A673 (cell line): ENCODE results near the gene SPTBN2.

Experiments
- EZH2 ChIP-seq: fragments of 200-600 bp; sonication (generic); IDR thresholded peaks from 2 replicates; pipeline ENCODE4 v1.6.1; 2017; ENCODE audit warnings: borderline replicate concordance, low read depth, mild to moderate bottlenecking, mixed read lengths, antibody characterized with exemption, low read length; ENCODE audit not compliant: poor library complexity, severe bottlenecking
- TF ChIP-seq, protein P1 (sequence below): fragments of 300-800, 200-600 bp; sonication (generic); conservative IDR thresholded peaks from 2 replicates; pipeline ENCODE4 v1.5.1; 2017; ENCODE audit warnings: low read depth, mild to moderate bottlenecking, antibody characterized with exemption, low read length, moderate library complexity, mixed read lengths

DNA sequence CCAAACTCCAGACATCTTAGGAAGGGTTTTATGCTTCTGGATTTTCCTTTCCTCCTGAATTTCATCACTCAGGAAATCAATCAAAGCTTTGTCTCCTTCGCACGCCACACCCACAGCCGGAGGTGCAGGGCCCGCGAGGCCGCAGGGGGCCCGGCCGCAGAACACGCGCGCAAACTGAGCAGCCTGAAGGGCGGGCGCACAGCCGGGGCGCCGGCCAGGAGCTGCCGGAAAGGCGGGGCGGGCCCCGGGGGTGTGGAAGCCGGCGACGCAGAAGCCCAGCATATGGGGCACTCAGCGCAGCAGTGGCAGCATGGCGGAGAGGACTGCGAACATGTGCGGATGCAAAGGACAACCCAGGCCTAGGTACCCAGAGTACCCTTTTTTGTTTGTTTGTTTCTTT is 33.1 kb upstream of the SPTBN2 start:
- TF ChIP-seq, protein P1, sequence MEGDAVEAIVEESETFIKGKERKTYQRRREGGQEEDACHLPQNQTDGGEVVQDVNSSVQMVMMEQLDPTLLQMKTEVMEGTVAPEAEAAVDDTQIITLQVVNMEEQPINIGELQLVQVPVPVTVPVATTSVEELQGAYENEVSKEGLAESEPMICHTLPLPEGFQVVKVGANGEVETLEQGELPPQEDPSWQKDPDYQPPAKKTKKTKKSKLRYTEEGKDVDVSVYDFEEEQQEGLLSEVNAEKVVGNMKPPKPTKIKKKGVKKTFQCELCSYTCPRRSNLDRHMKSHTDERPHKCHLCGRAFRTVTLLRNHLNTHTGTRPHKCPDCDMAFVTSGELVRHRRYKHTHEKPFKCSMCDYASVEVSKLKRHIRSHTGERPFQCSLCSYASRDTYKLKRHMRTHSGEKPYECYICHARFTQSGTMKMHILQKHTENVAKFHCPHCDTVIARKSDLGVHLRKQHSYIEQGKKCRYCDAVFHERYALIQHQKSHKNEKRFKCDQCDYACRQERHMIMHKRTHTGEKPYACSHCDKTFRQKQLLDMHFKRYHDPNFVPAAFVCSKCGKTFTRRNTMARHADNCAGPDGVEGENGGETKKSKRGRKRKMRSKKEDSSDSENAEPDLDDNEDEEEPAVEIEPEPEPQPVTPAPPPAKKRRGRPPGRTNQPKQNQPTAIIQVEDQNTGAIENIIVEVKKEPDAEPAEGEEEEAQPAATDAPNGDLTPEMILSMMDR = no peak
- TF ChIP-seq EZH2 = no peak
